Adipose tissue (tissue), 3 donors: ENCODE results near the gene SCAF4. TPM values are rescaled to one million over a fixed set of nuclear protein-coding genes. Genes with fewer than 3 reads are reported as not detected.

Experiments used
- H3K27ac ChIP-seq: one replicate; pipeline ENCODE4 v1.5.1; 2013; ENCODE audit warnings: low read depth, low read length
- WGBS, 3 donors: extraction: QIAGEN DNeasy Blood & Tissue Kit; methylation state at CpG; one replicate each; pipeline ENCODE4 v1.1.7; 2013; 5-methylcytosine and 5-hydroxymethylcytosine counted together
- polyA plus RNA-seq, 3 donors: library from polyadenylated mRNA; stranded (reverse); fragments of 200-250 nt; gene quantifications; one replicate each; pipeline ENCODE4 v1.2.3, GENCODE V29; 2013
- donor health status: healthy with polysubstance abuse.
- donor health status: Bipolar disorder and iron deficiency.
- donor health status: healthy.

The SCAF4 gene
- polyA plus RNA-seq, 3 donors = 6.0 to 15.6 (median 10.9) TPM

GRCh38 chr21:31624961-31625491 is 106.9 kb downstream of the SCAF4 start:
- 84 to 92% (median 92%) methylated on average over 11 of the region's 11 CpGs for WGBS, 3 donors
- no peak overlapping the region for H3K27ac ChIP-seq

- no peak overlapping the region for H3K27ac ChIP-seq
- whole genome bisulfite sequencing, 3 donors = 73 to 81% (median 79%) methylated on average over 3 of the region's 3 CpGs
These were observed 107.7 kb downstream of the SCAF4 start for GRCh38 chr21:31624181-31624580.

- 82 to 87% (median 85%) methylated on average over 6 of the region's 6 CpGs for WGBS, 3 donors
- H3K27ac ChIP-seq = no peak overlapping the region
These were observed 108.3 kb downstream of the SCAF4 start for GRCh38 chr21:31623664-31624063.

DNA sequence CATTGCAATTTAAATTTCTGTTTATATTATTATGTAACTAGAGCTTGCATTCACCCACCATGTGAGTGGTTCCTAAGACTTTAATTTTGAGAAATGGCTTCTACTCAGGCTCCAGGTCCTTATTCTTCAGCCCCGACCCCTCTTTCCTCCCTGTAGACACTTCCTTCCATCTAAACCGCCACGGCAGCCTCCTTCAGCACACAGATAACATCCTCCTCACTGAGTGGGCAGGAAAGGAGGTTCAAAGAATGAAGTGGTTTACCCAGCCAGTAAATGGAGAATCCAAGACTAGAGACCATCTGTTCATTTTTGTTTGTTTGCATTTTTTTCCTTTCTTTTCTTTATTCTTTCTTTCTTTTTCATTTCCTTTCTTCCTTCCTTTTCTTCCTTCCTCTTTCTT is 109.5 kb downstream of the SCAF4 start:
- WGBS, 3 donors = 38 to 70% (median 40%) methylated on average over 3 of the region's 3 CpGs
- no peak overlapping the region for H3K27ac ChIP-seq

Other genes starting within 250 kb of the SCAF4 start
- gene SOD1, start 72.4 kb downstream of the SCAF4 start, polyA plus RNA-seq = 100 to 1,000 TPM in 2 of 3 donors, 10 to 100 TPM in 1; 98.3 to 408 (median 356) TPM
- gene HUNK, start 140.9 kb upstream of the SCAF4 start, polyA plus RNA-seq = 1 to 10 TPM in 2 of 3 donors, under 1 TPM in 1; 0.42 to 1.3 (median 1.3) TPM